Neutrophil (primary cell): ENCODE measurements around the gene BDNF.

Experiments
- H3K27ac ChIP-seq: fragments of 200-600 bp; sonication (generic); 2 replicates; pipeline ENCODE4 v1.5.1; 2016; ENCODE audit warnings: mild to moderate bottlenecking, moderate library complexity
- H3K27me3 ChIP-seq: fragments of 200-600 bp; sonication (generic); 2 replicates; pipeline ENCODE4 v1.6.0; 2016; ENCODE audit warnings: mild to moderate bottlenecking
- H3K36me3 ChIP-seq: fragments of 200-600 bp; sonication (generic); 2 replicates; pipeline ENCODE4 v1.5.1; 2017
- H3K4me1 ChIP-seq, 2 experiments: fragments of 200-600 bp in 1 of 2; sonication (generic) in 1 of 2; 1 replicate in 1 of 2; 2 replicates in 1 of 2; pipeline versions ENCODE4 v1.5.1 to v1.6.1; 2013 to 2016; ENCODE audit warnings: low read depth in 1 of 2, low read length in 1 of 2, mild to moderate bottlenecking in 1 of 2, moderate library complexity in 1 of 2; ENCODE audit not compliant: control insufficient read depth in 1 of 2, insufficient read depth in 1 of 2
- H3K4me3 ChIP-seq, 2 experiments: fragments of 200-600 bp in 1 of 2; sonication (generic) in 1 of 2; 1 replicate in 1 of 2; 2 replicates in 1 of 2; pipeline ENCODE4 v1.5.1; 2013 to 2016; ENCODE audit warnings: low read depth in 1 of 2, low read length in 1 of 2, mild to moderate bottlenecking in 1 of 2, moderate library complexity in 1 of 2
- H3K9me3 ChIP-seq: fragments of 200-600 bp; sonication (generic); 2 replicates; pipeline ENCODE4 v1.5.1; 2016
- CTCF ChIP-seq: fragments of 200-600 bp; sonication (generic); IDR thresholded peaks from 2 replicates; pipeline ENCODE4 v1.5.1; 2016; ENCODE audit warnings: antibody characterized with exemption

BDNF gene

GRCh38 chr11:27722953-27723344 lies 22.7 kb upstream of the BDNF start:
- H3K27me3 ChIP-seq: peaks cover 75% of the 10 kb centered on the region
- H3K36me3 ChIP-seq: no peaks in the 10 kb centered on the region
- no peak overlapping the region for H3K4me3 ChIP-seq
- peaks cover 10% of the 10 kb centered on the region in 2 experiments for H3K4me1 ChIP-seq
- H3K9me3 ChIP-seq: peaks cover 7% of the 10 kb centered on the region
- H3K27ac ChIP-seq: no peak overlapping the region
- no peak for TF ChIP-seq CTCF

- Histone ChIP-seq H3K27me3 (peaks cover 81% of the 10 kb centered on the region), H3K4me3 (peak overlapping the region in 1 of 2 experiments; percentile 27), H3K36me3 (no peaks in the 10 kb centered on the region), H3K9me3 (peaks cover 7% of the 10 kb centered on the region), H3K27ac (no peak overlapping the region), H3K4me1 (peaks cover 10% of the 10 kb centered on the region in 2 experiments)
- no peak for TF ChIP-seq CTCF
These were observed 22.1 kb upstream of the BDNF start for GRCh38 chr11:27722117-27722952.

- Histone ChIP-seq H3K4me1 (peaks cover 10% of the 10 kb centered on the region in 2 experiments), H3K4me3 (peak overlapping the region in 1 of 2 experiments; percentile 27), H3K9me3 (peaks cover 7% of the 10 kb centered on the region), H3K27me3 (peaks cover 90% of the 10 kb centered on the region), H3K27ac (no peak overlapping the region), H3K36me3 (no peaks in the 10 kb centered on the region)
- no peak for TF ChIP-seq CTCF
These were observed 21.2 kb upstream of the BDNF start for GRCh38 chr11:27721264-27722116.

- peaks cover 10% of the 10 kb centered on the region in 2 experiments for H3K4me1 ChIP-seq
- no peak for TF ChIP-seq CTCF
- peaks cover 100% of the 10 kb centered on the region for H3K27me3 ChIP-seq
- no peaks in the 10 kb centered on the region for H3K36me3 ChIP-seq
- peaks cover 7% of the 10 kb centered on the region for H3K9me3 ChIP-seq
- H3K27ac ChIP-seq: no peak overlapping the region
- H3K4me3 ChIP-seq: no peak overlapping the region
These were observed 20.1 kb upstream of the BDNF start for GRCh38 chr11:27720277-27720830.

GRCh38 chr11:27719546-27719925 lies 19.3 kb upstream of the BDNF start:
- no peak for TF ChIP-seq CTCF
- peaks cover 100% of the 10 kb centered on the region for H3K27me3 ChIP-seq
- no peak overlapping the region for H3K4me3 ChIP-seq

More at GRCh38 chr11:27719546-27719925, 19.3 kb upstream of the BDNF start:
- peaks cover 7% of the 10 kb centered on the region for H3K9me3 ChIP-seq
- H3K36me3 ChIP-seq: no peaks in the 10 kb centered on the region
- H3K4me1 ChIP-seq: peaks cover 10% of the 10 kb centered on the region in 2 experiments
- H3K27ac ChIP-seq: no peak overlapping the region
